Daoy (cell line): ENCODE data around the gene FMN1. TPM values are rescaled to one million over a fixed set of nuclear protein-coding genes. Genes with fewer than 3 reads are reported as not detected.
"Not testable (repeated sequence)": the region's sequence is repeated elsewhere in the genome, so short reads cannot be mapped to it uniquely, and the experiment has no call there.

ENCODE experiments used
- DNase-seq: peaks from one replicate; pipeline ENCODE4 v3.0.0-alpha.2; 2015; ENCODE audit warnings: low read depth
- total RNA-seq: library from RNA; depleted of rRNA; stranded (reverse); fragments of >200 nt; shearing (Covaris generic); gene quantifications from 2 replicates; pipeline ENCODE4 v1.2.3, GENCODE V29; 2014

The FMN1 gene
- total RNA-seq, 1 experiment from 2014 or later = 4.9 TPM

DNA sequence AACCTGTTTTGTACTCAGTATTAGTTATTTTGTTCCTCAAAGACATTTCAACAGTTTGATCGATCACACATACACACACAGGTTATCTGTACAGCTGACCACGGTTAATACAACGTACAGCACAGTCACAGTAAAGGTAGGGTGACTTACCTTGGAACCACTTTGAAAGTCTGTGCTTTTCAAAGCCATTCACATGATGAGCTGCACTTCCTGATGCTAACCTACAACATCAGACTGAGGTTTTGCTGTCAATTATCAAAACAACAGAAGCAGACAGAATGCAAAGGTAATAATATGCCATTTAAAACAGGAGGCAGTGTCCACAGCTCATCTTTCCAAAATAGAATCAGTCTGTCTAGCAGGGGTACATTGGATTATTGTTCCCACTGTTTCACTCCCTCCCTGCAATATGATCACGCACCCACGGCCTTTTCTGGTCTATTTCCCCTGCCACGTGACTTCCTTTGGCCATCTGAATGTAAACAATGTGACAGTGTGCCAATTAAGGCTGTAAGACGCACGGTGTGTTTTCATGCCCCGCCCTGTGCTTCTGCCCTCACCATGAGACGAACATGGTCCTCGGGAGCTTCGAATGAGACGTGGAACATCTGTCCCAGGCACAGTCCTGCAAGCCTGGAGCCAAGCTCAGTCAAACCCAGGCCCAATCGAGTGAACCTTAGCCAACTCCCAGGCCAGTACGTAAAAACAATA, 102.4 kb downstream of the FMN1 start:
- no peak for DNase-seq

DNA sequence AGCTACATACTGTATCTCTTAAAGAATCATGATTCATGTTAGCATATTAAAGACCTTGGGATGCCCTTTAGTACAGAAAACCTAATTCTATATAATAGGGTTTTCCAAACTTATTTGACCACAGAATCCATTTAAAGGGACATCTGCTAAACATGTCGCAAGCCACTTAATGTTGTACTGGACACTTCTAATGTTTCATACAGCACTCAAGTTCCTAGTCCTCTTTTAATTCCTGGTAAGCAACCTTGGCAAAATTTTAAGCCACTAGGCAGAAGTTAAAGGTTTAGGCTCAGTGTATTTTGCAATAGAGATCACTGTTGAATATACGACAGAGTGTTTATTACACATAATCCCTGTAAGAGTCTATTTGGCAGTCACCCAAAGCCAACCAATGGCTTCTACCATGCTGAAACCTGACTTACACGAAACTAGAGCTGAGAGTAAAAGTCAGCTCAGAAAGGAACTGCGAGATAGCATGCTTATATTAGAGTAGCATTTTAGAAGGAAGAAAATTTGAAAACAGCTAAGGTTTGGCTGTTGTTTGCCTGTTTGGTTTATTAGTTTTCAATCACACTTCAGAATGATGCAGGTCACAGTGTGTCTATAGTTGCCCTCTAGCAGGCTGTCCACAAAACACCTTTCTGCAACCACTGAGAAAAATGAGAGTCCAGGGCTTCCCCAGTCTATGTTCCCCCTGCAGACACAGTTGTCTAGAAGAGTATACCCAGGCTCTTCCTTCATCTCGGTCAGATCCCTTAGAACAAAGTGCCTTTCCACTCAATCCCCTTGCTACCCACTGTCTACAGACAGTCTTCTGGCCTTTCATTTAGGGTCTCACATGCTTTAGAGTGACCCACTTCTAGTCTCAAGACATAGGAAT, 104.4 kb downstream of the FMN1 start:
- DNase-seq = peak; percentile 70

DNA sequence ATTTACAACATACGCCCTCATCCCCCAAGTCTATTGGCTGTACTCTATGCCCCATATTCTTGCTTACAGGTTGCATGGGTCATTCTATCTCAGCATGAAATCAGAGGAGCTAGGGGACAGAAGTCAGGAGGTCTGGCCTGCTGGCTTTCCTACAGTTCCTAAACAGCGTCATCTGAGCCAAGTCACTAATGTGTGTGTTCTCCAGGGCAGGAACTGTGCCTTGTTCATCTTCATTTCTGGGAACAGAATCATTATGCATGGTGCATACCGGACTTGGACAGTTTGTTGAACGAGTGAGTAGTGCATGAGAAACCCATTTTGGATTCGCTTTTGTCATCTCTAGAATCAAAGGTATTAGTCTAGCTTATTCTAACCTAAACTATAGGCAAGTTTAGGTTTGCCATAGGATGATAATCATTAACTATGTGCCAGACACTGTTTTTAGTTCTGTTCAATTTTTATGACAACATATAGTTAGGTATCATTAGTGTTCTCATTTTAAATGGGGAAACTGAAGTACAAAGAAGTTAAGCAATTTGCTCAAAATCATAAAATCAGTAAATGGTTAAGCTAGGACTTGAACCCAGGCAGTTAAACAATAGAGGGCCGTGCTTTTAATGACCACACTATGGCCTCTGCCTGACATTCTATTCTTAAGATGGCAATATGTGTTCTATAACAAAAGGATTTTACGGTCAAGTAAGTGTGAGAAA, 105.2 kb downstream of the FMN1 start:
- DNase-seq = no peak

- peak; percentile 51 for DNase-seq
Observed at GRCh38 chr15:33086500-33087121, 107.9 kb downstream of the FMN1 start.

- DNase-seq = no peak
Observed at GRCh38 chr15:33084661-33085060, 109.9 kb downstream of the FMN1 start.

GRCh38 chr15:33083232-33084081, 111.1 kb downstream of the FMN1 start:
- peak; percentile 62 for DNase-seq

GRCh38 chr15:33080006-33080405, 114.5 kb downstream of the FMN1 start:
- DNase-seq = no peak

DNA sequence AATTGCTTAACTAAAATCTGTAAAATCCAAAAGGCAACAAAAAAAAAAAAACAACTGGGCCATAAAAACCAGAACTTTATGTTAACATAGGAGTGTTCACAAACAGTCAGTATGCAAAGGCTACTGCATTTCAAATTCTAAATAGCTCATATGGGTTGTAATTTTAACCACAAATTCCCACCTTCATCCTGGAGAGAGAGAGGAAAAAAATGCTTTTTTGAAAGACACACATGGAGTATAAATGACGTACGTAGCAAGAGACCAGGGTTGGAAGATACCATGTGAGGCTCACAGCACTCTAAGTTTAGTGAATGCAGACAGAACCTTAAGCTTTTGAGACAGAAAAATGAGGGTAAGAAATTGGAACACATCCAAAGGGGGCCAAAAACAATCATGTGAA, 115.9 kb downstream of the FMN1 start:
- DNase-seq = no peak

GRCh38 chr15:33076937-33077336, 117.6 kb downstream of the FMN1 start:
- DNase-seq = no peak

GRCh38 chr15:33074942-33075341, 119.6 kb downstream of the FMN1 start:
- no peak for DNase-seq

GRCh38 chr15:33074212-33074611, 120.3 kb downstream of the FMN1 start:
- no peak for DNase-seq

GRCh38 chr15:33071451-33071850, 123.1 kb downstream of the FMN1 start:
- DNase-seq = no peak

DNA sequence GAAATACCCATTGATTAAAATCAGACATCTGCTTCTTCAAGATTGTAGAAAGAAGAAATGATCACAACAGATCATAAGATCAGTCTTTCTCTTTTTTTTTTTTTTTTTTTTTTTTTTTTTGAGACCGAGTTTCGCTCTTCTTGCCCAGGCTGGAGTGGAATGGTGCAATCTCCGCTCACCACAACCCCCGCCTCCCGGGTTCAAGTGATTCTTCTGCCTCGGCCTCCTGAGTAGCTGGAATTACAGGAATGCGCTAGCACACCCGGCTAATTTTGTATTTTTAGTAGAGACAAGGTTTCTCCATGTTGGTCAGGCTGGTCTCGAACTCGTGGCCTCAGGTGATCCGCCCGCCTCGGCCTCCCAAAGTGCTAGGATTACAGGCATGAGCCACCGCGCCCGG, 124.6 kb downstream of the FMN1 start:
- DNase-seq = not testable (repeated sequence)

DNA sequence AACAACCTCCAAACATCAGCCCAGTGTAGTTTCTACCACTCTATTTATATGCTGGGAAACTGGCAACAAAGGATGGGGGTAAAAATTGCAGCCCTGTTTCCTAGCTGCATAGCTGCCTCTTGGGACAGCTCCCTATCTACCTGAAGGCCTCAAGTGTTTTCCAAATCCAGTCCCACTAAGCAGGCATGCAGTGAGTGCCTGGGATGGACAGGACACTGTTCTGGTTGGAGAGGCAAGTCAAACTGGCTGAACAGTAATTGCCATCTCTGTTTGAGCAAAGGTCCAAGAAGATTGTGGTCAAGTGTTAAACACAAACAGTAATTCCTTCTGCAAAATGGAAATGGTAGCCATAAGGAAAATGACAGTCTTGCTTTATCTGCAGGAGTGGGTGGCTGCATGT, 125.4 kb downstream of the FMN1 start:
- no peak for DNase-seq

DNA sequence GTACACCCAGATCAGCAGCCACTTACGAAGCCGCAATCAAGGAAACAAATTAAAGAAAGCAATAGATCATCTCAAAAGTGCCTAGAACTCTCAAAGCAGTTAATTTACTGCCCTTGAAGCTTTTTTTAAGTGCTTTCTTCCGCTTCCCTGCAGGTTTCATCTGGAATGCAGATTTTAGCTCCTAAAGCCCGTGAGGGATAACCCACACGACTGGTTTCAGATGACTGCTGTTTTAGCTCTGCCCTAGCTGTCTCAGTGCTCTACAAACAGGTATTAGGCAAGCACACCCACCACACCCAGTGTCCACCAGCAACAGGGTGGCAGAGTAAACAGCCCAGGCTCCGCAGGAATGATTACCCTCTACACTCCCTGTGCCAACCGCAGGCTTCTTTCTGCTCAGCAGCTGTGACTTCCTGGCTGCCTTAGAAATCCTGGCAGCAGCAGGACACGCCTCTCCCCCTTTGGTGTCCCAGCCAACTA, 126.0 kb downstream of the FMN1 start:
- DNase-seq = peak; percentile 84

DNA sequence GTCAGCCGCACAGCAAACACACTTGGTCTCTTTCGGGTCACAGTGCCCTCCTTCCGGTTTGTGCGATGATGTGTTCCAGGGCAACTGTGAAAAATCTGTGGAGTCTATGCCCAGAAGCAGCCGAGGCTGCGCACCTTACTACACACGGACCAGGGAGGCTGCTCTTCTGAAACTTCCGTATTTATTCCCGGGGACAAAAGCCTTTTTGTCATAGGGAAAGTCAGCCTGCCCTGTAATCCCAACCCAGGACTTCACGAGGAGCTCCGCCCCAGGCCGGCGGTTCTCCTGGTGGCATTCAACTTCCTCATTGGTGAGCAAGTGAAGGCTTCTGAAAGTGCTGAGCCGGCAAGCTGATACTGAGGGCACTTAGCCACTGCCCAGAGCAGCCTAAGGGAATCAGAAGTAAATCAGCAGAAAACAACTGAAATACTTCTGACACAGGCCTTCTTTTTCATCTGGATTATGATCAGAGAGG, 126.5 kb downstream of the FMN1 start:
- DNase-seq = peak; percentile 72

DNA sequence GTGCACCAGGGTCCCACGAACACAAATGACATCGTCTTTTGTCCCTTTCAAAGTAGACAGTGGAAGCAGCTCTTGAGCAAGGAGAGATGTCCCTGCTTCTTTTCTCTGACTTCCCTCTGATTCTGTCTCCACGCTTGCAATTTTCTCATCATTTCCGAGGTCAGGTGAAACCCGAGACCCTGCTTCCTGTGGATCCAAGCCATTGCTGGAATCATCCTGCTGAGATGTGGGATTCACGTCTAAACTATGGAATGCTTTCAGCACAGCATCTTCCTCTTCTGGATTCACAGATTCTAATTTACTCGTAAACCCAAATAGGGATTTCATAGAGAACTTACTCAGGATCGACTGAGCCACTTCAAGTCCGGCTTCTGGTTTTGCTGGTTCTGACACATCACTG, 127.1 kb downstream of the FMN1 start:
- DNase-seq = peak; percentile 76

- no peak for DNase-seq
Observed at GRCh38 chr15:33066584-33066983, 127.9 kb downstream of the FMN1 start.

DNA sequence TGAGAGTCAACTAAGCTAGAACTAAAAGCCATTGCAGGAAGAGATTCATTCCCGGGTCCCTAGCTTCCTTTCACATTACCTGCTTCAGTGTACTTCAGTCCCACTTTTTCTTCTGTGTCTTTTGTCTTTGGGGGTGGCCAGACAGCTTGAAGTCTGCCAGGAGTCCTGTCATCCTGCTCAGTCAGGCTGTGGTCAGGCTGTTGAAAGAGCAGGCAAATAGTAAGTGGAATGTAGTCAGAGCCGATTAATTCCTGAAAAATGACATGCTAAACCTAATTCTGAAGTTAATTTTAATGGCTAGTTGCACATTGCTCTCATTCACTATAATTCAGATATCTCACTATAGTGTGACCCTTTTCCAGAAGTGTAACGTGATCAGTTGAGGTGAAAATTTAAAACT, 129.6 kb downstream of the FMN1 start:
- peak; percentile 70 for DNase-seq

- DNase-seq = no peak
Observed at GRCh38 chr15:33059184-33059583, 135.3 kb downstream of the FMN1 start.

DNA sequence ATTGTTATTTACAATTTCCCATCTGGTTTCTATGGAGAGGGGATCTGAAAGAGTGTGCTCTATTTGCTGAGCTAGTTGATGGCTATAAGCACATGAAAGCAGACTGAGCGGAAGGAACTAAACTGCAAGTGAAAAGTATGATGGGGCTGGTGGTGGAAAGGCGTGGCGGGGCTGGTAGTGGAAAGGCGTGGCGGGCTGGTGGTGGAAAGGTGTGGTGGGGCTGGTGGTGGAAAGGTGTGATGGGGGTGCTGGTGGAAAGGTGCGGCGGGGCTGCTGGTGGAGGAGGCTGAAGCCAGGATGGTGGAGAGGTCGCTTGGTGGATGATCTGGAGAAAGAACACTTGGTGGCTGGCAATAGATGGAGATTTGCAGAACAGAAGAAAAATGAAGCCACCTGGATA, 136.7 kb downstream of the FMN1 start:
- no peak for DNase-seq
